Fibroblast of lung (primary cell): Measurements from ENCODE around the gene UGGT2.

Experiments
- EZH2 ChIP-seq: IDR thresholded peaks from 2 replicates; pipeline ENCODE4 v1.5.1; 2012; ENCODE audit warnings: low read length, control low read depth, mild to moderate bottlenecking; ENCODE audit errors: missing control alignments
- TF ChIP-seq, protein P1 (sequence below), 2 donors: IDR thresholded peaks in 1 of 2; conservative IDR thresholded peaks in 1 of 2; 1 replicate in 1 of 2; 2 replicates in 1 of 2; pipeline ENCODE4 v1.5.1; 2011 to 2012; ENCODE audit warnings: low read length in 2 of 2, control low read depth in 1 of 2, inconsistent platforms in 1 of 2, low read depth in 1 of 2, mild to moderate bottlenecking in 1 of 2

DNA sequence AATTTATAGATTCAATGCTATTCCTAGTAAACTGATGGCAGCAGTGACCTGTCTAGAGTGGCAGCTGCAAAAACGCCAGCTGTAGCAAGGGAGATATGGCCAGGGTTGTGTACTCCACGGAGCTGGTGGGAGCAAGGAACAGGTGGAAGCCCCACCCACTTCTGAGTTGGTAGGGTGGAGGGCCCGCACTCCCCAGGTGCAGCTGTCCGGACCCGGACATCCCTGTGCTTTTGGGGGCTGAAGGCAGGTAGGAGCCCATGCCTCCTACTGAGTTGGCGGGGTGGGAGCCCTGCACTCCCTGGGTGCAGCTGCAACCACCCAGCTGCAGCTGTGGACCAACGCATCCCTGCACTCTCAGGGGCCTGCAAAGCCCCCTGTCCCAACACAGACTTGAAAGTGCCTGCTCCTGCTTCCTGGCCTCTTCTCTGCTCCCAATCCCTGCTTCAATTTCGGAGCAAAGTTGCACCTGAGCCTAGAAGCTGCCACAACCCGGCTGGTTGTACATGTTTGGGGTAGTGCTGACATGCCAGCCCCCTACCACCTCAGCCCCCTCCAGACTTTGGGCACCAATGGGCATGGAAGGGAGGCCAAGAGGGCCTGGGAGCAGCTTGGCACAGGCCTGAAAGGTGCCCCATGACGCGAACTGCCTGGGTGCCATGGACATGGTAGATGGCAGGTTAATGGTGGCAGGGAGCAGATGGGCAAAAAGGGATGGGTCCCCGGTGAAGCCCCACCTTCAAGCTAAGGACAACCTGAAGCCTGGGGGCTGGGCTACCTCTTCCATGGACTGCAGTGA lies 19.8 kb downstream of the UGGT2 start:
- TF ChIP-seq, protein P1, sequence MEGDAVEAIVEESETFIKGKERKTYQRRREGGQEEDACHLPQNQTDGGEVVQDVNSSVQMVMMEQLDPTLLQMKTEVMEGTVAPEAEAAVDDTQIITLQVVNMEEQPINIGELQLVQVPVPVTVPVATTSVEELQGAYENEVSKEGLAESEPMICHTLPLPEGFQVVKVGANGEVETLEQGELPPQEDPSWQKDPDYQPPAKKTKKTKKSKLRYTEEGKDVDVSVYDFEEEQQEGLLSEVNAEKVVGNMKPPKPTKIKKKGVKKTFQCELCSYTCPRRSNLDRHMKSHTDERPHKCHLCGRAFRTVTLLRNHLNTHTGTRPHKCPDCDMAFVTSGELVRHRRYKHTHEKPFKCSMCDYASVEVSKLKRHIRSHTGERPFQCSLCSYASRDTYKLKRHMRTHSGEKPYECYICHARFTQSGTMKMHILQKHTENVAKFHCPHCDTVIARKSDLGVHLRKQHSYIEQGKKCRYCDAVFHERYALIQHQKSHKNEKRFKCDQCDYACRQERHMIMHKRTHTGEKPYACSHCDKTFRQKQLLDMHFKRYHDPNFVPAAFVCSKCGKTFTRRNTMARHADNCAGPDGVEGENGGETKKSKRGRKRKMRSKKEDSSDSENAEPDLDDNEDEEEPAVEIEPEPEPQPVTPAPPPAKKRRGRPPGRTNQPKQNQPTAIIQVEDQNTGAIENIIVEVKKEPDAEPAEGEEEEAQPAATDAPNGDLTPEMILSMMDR (conservative IDR thresholded peaks at IDR 0.05 in 1 of 2, IDR thresholded peaks at IDR 0.05 in 1 of 2; ENCODE audit: low read depth in 1 of 2, low read length in 2 of 2), result no peak
- TF ChIP-seq EZH2, result no peak
